GM19395 (cell line): ENCODE data around the gene CCDC6.
"Not testable (repeated sequence)": the region's sequence is repeated elsewhere in the genome, so short reads cannot be mapped to it uniquely, and the experiment has no call there.

ENCODE experiments used
- ATAC-seq: cut with Tn5 transposase; IDR thresholded peaks from one replicate; pipeline ENCODE4 v1.9.1; 2021; ENCODE audit warnings: mild to moderate bottlenecking, moderate library complexity; ENCODE audit not compliant: unreplicated experiment

CCDC6 gene

DNA sequence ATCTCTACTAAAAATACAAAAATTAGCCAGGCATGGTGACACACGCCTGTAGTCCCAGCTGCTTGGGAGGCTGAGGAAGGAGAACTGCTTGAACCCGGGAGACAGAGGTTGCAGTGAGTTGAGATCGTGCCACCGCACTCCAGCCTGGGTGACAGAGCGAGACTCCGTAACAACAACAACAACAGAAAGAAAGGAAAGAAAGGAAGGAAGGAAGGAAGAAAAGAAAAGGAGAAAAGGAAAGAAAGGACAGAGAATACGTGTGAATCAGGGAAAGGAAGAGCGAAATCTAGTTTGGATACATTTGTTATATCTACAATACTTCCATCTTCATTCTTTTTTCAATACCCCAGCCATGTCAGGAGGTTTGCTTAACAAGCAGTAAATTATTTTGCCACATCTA, 21.5 kb downstream of the CCDC6 start:
- ATAC-seq: not testable (repeated sequence)

DNA sequence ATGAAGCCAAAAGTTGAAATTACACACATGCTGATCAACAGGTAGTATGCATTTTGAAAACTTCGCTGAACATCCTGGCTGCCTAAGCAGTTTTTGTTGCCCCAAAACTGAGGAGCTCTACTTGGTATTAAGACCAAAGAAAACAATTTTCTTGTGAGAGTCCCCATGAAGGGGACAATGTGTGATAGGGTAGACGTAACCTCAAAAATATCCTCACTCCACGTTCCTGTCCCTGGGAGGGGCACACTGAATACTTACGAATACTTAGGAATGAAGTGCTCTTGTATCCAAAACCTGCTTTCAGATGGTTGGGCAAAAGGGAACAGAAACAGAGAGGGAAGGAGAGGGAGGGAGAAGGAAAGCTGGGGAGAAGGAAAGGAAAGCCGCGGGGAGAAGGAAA, 24.7 kb downstream of the CCDC6 start:
- no peak for ATAC-seq

DNA sequence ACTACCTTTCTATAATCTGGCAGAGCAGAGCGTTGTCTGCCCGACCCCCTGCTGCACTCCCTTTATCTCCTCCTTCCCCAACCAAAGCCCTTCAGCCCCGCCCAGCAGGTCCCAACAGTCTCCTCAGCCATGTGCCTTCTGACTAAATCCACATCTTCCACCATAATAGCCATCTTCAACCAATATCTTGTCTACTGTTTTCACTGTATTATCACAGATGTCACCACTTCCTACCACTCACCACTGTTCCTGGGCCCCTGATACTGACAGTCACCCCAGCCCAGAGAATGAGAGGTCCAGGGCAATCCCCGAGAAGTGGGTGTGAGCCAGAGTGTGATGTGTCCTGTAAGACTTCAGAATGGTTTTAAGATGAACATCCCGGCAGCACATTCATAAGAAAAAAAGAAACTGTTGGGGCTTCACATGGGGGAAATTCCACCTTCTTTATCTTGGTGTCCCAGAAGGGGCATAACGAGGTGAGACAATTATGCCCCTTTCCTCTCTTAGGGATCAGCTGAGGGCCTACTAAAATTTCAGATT, 25.3 kb downstream of the CCDC6 start:
- ATAC-seq: peak; percentile 66

DNA sequence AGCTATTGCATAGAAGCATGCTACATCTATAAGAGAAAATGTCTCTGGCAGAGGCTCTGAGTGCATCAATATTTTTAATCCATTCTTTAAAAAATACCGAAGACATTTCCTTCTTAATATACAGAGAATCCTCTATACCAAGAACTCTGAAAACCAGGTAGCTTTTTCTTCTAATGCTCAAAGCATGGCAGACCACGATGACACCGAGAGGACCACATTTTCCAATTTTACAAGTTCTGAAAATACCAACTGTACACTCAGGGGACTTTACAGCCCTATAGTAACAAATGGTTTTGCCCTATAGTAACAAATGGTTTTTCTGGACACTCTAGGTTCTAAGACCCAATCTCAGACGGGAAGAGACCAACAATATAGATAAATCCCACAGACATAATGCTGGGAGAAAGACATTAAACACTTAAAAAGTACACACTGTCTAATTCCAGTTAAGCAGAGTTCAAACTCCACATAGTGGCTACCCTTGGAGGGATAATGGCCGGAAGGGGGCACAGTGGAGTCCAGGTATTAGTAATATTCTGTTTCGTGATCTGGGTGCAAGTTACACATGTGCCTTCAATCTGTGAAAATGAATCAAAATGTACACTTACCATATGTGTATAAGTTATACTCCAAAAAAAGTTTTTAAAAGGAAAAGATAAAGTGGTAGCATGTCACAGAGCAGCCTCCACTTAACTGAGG, 26.2 kb downstream of the CCDC6 start:
- ATAC-seq: no peak

DNA sequence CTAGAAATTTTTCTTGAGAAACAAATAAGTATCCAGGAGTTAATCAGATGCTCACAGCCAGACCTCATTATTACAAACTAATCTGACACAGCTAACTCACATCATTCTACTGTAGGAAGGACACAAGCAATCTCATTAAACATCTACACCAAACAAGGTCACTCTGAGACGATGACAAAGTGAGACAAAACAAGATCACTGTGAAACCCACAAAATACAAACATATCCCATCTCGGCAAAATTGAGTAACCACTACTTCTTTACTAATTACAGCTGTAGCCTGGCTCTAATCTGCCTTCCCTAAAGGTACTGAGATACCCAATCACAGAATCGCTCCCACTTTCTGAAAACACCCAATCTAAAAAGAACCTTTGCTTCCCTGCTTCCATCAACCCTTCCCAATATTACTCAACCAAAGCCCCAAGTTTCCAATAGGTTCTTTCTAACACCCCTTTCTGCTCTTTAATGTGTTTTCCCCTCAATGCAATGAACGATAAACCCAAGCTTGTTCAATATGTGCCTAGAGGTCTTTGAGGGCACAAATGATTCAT, 26.9 kb downstream of the CCDC6 start:
- peak; percentile 50 for ATAC-seq

DNA sequence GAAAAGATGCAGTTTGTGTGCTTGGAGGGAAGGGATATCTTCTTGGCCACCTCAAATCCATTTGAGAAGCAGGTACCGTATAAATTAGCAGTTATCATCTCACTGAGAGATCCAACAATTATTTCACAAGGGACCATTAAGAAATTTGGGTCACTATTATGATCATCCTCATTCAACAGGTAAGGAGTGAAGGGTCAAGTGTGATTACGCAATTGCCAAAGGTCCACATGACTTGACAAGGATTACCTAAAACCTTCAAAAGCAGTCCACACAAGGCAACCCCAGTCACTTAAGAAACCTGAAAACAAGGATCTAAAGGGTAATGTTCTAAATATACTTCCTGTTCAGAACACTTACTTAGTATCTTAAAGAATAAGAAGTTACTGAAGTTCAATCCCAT, 27.4 kb downstream of the CCDC6 start:
- ATAC-seq: no peak

DNA sequence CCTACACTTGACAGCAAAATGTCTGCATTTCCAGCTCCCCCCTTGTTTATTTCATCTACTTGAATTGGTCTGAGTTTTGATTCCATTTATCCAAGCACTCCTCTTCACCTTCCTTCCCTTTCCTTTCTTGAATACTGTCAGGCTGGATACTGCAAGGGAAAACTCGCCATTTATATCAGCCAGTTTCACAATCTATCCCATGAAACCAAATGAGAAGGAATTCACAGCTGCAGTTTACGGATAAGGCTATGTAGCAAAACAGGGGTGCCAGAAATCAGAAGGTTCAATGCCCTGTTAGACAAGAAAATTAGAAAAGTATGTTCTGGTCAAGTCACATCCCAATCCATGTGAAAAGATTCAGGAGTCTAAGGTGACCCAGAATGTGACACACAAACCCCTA, 28.1 kb downstream of the CCDC6 start:
- ATAC-seq: no peak

- no peak for ATAC-seq
Measured at GRCh38 chr10:59877191-59877671, 29.1 kb downstream of the CCDC6 start.

- ATAC-seq: no peak
Measured at GRCh38 chr10:59876695-59877094, 29.7 kb downstream of the CCDC6 start.

GRCh38 chr10:59876208-59876607, 30.1 kb downstream of the CCDC6 start:
- ATAC-seq: not testable (repeated sequence)

GRCh38 chr10:59873896-59874295, 32.5 kb downstream of the CCDC6 start:
- ATAC-seq: peak; percentile 72

DNA sequence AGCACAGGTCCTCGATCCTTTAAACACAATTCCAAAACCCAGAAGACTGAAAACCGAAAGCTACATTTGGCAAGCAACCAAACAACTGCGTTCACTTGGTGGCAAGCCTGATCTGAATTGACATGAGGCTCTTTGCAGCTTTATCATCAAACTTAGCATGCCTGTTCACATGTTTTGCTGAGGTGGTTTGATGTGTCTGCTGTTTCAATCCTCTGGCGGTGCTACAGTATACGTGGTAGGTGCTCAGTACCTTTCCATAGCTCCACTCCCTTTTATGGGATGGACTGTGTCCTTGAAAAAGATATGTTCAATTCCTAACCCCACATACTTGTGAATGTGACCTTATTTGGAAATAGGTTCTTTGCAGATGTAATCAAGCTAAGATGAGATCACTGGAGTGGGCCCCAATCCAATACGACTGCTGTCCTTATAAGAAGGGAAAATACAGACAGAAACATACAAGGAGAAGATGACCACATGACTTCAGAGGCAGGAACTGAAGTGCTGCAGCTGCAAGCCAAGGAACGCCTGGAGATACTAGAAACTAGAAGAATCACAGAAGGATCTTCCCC, 33.4 kb downstream of the CCDC6 start:
- no peak for ATAC-seq

DNA sequence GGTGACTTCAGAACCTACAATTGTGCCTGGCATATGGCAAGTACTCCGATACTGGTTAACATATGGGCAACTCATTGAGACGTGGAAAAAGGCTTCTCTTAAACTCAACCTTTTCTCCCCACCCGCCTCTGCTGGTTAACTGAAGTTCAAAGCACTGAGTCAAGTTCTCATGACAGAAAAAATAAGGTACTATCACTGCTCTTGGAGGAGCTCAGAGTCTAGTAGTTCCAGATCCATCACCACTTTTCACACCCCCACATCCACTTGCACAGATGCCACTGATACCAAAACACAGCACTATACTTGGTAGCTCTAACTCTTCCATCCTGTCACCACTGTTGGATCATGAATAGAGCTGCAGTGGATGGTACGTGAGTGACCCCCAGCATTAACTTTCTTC, 36.2 kb downstream of the CCDC6 start:
- no peak for ATAC-seq

DNA sequence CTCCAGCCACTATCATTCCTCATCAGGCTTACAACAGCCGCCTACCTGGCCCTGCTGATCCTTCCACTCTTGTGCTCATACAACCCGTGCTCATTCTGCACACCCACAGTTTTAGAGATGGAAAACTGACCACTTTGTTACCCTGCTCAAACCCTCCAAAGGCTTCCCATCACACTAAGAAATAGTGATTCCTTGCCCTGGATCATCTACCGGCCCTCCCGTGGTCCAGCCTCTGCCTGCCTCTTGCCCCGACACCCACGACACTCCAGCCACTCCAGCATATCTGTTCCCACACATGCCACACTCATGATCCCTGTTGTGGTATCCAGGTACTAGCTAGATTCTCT, 36.8 kb downstream of the CCDC6 start:
- ATAC-seq: no peak

GRCh38 chr10:59868696-59869593, 37.4 kb downstream of the CCDC6 start:
- no peak for ATAC-seq

DNA sequence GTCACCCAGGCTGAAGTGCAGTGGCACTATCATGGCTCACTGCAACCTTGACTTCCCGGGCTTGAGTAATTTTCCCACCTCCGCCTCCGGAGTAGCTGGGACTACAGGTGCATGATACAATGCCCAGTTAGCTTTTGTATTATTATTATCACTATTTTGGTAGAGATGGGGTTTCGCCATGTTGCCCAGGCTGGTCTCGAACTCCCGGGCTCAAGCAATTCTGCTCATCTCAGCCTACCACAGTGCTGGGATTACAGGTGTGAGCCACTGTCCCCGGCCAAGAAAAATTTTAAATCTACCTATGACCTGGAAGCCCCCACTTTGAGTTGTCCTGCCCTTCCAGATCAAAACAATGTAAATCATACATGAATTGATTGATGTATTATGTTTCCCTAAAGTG, 38.8 kb downstream of the CCDC6 start:
- ATAC-seq: no peak

DNA sequence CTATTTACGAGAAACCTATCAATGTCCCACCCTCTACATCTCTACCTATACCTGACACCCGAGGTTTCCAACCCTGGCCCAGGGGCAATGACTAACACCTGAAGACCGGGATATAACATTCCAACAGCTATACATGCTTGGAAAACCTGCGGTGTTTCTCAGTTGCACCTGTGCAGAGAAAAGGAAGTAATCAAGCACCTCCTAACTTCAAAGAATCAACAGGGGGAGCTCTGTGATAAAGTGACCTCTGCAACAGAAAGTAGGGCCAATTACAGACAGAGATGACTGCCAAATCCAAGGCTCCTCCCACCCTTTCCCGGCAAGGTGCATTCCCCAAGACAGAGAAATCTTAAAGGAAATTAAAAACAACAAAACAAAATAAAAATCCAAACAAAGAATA, 41.3 kb downstream of the CCDC6 start:
- ATAC-seq: peak; percentile 80

DNA sequence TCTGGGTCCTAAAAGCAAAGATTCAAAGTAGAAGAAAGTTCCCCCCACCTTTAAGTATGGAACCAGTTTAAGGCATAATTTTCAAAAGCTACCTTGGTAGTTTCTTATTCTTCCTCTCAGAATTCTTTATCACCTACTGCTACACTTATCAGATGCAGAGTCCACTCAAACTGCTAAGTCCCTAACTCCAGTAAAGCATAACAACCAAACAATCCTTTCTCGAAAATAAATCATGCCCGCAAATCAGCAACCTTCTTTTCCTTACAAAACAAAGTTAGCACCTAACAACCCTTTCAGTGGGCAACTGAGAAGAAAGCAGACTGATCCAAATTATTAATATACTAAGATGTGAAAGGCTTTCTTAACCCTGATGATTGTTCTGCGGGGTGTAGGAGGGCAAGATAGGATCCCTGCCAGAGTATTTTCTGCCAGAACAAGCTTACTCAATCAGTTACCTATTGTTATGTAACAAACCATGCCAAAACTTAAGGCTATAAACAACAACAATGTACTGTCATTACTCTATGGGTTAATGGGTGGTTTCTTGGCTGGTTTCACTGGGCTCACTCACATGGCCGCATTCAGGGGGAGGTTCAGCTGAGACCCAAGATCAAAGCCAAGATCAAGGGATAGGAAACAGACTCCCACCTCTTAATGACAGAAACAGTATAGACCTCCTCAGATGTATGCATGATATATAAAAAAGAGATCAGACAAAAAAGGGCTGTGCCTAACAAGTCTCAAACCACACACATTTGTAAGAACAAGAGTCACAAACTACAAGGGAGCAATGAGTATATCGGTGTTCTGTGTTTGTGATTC, 42.0 kb downstream of the CCDC6 start:
- ATAC-seq: no peak

GRCh38 chr10:59859570-59859969, 46.8 kb downstream of the CCDC6 start:
- no peak for ATAC-seq

GRCh38 chr10:59857921-59858320, 48.4 kb downstream of the CCDC6 start:
- ATAC-seq: no peak
